ENCODE measurements around the gene ZNF26.

- TF ChIP-seq EZH2 (IDR thresholded peaks at IDR 0.05) (no peak), POLR2AphosphoS5 (IDR thresholded peaks at IDR 0.05; ENCODE audit: borderline replicate concordance, low read depth, low read length) (no peak), FOXP2 (optimal IDR thresholded peaks at IDR 0.05; ENCODE audit: control extremely low read depth, extremely low read length, insufficient read depth) (no peak)
Observed at GRCh38 chr12:133063556-133063955, 77.4 kb downstream of the ZNF26 start.

Measured in SK-N-MC (cell line).